Nephron progenitor cell (in vitro differentiated cells): ENCODE results near the gene ARSA.
"Not testable (repeated sequence)": the region's sequence is repeated elsewhere in the genome, so short reads cannot be mapped to it uniquely, and the experiment has no call there.

ENCODE experiments used
- DNase-seq: peaks from one replicate; pipeline ENCODE4 v3.0.0; 2021
- H3K27ac Mint-ChIP-seq: 2 replicates; pipeline ENCODE4 v1.8.0; 2021; ENCODE audit warnings: mild to moderate bottlenecking, moderate library complexity, mixed read lengths
- H3K27me3 Mint-ChIP-seq: 2 replicates; pipeline ENCODE4 v1.8.0; 2021; ENCODE audit warnings: mild to moderate bottlenecking, low read depth, mixed read lengths; ENCODE audit not compliant: poor library complexity
- H3K36me3 Mint-ChIP-seq: 2 replicates; pipeline ENCODE4 v1.8.0; 2021; ENCODE audit warnings: low read depth, mixed read lengths
- H3K4me1 Mint-ChIP-seq: 2 replicates; pipeline ENCODE4 v1.8.0; 2021; ENCODE audit warnings: mixed read lengths
- H3K4me3 Mint-ChIP-seq: 2 replicates; pipeline ENCODE4 v1.8.0; 2021; ENCODE audit warnings: mild to moderate bottlenecking, moderate library complexity, mixed read lengths
- H3K9me3 Mint-ChIP-seq: 2 replicates; pipeline ENCODE4 v1.8.0; 2021; ENCODE audit warnings: mild to moderate bottlenecking, moderate library complexity, mixed read lengths
- TF ChIP-seq, protein P1 (sequence below): fragments of 200-600 bp; sonication (generic); IDR thresholded peaks from 2 replicates; pipeline ENCODE4 v1.5.0; 2021; ENCODE audit warnings: antibody characterized with exemption

ARSA gene

DNA sequence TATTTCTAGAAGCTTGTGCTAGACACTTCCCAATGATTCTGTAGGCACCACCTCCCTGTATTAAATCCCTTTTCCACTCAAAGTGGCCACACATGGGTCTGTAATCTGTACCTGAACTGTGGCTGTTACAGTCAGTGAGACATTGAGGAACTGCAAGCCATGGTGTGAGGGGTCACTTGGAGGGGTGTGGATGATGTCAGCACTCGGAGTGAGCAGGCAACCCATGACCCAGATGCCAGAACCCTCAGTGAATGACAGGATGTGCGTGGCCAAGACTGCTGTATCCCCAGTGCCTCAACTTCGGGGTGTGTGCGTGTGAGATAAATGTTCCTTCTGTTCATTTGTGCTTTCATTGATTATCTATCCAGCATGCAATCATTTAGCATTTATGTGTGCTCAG is 30.0 kb upstream of the ARSA start:
- TF ChIP-seq, protein P1, sequence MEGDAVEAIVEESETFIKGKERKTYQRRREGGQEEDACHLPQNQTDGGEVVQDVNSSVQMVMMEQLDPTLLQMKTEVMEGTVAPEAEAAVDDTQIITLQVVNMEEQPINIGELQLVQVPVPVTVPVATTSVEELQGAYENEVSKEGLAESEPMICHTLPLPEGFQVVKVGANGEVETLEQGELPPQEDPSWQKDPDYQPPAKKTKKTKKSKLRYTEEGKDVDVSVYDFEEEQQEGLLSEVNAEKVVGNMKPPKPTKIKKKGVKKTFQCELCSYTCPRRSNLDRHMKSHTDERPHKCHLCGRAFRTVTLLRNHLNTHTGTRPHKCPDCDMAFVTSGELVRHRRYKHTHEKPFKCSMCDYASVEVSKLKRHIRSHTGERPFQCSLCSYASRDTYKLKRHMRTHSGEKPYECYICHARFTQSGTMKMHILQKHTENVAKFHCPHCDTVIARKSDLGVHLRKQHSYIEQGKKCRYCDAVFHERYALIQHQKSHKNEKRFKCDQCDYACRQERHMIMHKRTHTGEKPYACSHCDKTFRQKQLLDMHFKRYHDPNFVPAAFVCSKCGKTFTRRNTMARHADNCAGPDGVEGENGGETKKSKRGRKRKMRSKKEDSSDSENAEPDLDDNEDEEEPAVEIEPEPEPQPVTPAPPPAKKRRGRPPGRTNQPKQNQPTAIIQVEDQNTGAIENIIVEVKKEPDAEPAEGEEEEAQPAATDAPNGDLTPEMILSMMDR: no peak
- Mint-ChIP-seq H3K27ac (no peak overlapping the region), H3K9me3 (peaks cover 35% of the 10 kb centered on the region), H3K4me3 (no peak overlapping the region), H3K4me1 (peaks cover 18% of the 10 kb centered on the region), H3K36me3 (peaks cover 7% of the 10 kb centered on the region), H3K27me3 (peaks cover 10% of the 10 kb centered on the region)
- DNase-seq: no peak

DNA sequence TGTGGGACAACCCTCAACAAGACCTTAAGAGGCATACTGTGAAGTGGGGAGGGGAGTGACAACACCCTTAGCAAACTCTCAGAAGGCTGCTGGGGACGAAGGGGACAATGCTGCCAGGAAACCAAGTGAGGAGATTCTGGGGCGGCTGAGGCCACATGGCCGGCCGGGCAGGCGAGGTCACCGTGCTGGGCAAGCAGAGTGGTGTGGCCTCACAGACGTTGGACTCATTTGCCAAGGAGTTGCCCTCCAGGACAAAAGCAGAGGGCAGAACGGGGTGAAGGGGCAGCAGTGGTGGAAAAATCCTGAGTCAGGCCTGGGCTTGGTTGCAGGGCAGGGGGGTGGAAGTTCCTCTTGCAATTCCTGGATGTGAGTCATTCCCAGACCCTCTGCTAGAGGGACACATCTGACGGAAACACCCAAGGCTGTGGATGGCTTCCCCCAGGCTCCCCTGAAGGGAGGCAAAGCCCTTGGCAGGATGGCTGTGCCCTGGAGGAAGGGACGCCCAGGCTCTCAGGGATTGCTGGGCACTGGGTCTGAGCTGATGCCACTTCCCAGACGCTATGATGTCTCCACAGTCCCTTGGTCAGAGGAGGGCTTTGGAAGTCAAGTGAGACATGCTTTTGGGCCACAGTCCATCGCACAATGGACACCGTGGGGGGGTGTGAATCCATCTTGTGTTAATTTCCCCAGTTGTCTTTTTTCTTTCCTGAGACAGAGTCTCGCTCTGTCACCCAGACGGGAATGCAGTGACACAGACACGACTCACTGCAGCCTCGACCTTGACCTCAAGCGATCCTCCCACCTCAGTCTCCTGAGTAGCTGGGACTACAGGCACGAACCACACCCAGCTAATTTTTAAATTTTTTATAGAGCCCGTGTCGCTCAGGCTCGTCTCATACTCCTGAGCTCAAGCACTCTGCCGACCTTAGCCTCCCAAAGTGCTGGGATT is 28.4 kb upstream of the ARSA start:
- TF ChIP-seq, protein P1: no peak
- Mint-ChIP-seq H3K27me3 (peaks cover 13% of the 10 kb centered on the region), H3K27ac (peak overlapping the region; percentile 16), H3K4me1 (peaks cover 18% of the 10 kb centered on the region), H3K4me3 (no peak overlapping the region), H3K9me3 (peaks cover 43% of the 10 kb centered on the region), H3K36me3 (peaks cover 8% of the 10 kb centered on the region)
- no peak for DNase-seq

DNA sequence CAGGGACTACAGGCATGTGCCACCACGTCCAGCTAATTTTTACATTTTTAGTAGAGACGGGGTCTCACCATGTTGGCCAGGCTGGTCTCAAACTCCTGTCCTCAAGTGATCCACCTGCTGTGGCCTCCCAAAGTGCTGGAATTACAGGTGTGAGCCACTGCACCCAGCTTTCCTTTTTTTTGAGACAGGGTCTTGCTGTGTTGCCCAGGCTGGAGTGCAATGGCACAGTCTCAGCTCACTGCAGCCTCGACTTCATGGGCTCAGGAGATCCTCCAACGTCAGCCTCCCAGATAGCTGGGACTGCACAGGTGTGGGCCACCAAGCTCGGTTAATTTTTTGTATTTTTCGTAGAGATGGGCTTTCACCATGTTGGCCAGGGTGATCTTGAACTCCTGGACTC is 26.7 kb upstream of the ARSA start:
- H3K9me3 Mint-ChIP-seq: peaks cover 47% of the 10 kb centered on the region
- DNase-seq, H3K4me3 Mint-ChIP-seq, H3K36me3 Mint-ChIP-seq, H3K27ac Mint-ChIP-seq: not testable (repeated sequence)
- peaks cover 18% of the 10 kb centered on the region for H3K4me1 Mint-ChIP-seq
- H3K27me3 Mint-ChIP-seq: peaks cover 13% of the 10 kb centered on the region

DNA sequence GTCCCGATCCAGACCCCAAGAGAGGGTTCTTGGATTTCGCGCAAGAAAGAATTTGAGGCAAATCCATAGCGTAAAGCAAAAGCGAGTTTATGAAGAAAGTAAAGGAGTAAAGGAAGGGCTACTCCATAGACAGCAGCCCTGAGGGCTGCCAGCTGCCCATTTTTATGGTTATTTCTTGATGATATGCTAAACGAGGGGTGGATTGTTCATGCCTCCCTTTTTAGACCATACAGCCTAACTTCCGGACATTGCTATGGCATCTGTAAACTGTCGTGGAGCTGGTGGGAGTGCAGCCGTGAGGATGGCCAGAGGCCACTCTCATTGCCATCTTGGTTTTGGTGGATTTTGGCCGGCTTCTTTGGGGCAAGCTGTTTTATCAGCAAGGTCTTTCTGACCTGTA is 25.3 kb upstream of the ARSA start:
- DNase-seq: no peak
- peaks cover 56% of the 10 kb centered on the region for H3K9me3 Mint-ChIP-seq
- peaks cover 11% of the 10 kb centered on the region for H3K36me3 Mint-ChIP-seq
- no peak overlapping the region for H3K4me3 Mint-ChIP-seq
- peaks cover 13% of the 10 kb centered on the region for H3K27me3 Mint-ChIP-seq
- TF ChIP-seq, protein P1: no peak
- no peak overlapping the region for H3K27ac Mint-ChIP-seq
- H3K4me1 Mint-ChIP-seq: peaks cover 18% of the 10 kb centered on the region

DNA sequence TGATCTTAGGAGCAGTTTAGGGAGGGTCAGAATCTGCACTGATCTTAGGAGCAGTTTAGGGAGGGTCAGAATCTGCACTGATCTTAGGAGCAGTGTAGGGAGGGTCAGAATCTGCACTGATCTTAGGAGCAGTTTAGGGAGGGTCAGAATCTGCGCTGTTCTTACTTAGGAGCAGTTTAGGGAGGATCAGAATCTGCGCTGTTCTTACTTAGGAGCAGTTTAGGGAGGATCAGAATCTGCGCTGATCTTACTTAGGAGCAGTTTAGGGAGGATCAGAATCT is 15.8 kb upstream of the ARSA start:
- H3K27ac Mint-ChIP-seq, H3K4me3 Mint-ChIP-seq, DNase-seq, H3K27me3 Mint-ChIP-seq, H3K36me3 Mint-ChIP-seq: not testable (repeated sequence)
- Mint-ChIP-seq H3K4me1 (peaks cover 33% of the 10 kb centered on the region), H3K9me3 (peaks cover 28% of the 10 kb centered on the region)

DNA sequence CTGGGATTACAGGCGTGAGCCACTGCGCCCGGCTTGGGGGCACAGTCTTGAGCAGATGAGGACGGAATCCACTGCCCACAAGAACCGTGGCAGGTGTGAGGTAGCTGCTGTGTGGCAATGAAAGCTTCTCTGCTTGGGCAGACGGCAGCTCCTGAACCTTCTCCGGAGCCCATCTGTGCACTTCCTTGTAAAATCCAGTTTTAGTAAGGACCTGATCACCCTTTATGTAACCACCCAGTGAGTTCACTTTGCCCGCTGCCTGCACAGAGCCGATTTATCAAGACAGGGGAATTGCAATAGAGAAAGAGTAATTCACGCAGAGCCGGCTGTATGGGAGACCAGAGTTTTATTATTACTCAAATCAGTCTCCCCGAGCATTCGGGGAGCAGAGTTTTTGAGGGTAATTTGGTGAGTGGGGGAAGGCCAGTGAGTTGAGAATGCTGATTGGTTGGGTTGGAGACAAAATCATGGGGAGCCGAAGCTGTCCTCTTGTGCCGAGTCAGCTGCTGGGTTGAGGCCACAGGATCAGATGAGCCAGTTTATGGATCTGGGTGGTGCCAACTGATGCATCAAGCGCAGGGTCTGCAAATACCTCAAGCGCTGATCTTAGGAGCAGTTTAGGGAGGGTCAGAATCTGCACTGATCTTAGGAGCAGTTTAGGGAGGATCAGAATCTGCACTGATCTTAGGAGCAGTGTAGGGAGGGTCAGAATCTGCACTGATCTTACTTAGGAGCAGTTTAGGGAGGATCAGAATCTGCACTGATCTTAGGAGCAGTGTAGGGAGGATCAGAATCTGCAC is 15.3 kb upstream of the ARSA start:
- H3K27me3 Mint-ChIP-seq, DNase-seq, H3K36me3 Mint-ChIP-seq, H3K27ac Mint-ChIP-seq, H3K4me3 Mint-ChIP-seq: not testable (repeated sequence)
- Mint-ChIP-seq H3K4me1 (peaks cover 33% of the 10 kb centered on the region), H3K9me3 (peaks cover 23% of the 10 kb centered on the region)

DNA sequence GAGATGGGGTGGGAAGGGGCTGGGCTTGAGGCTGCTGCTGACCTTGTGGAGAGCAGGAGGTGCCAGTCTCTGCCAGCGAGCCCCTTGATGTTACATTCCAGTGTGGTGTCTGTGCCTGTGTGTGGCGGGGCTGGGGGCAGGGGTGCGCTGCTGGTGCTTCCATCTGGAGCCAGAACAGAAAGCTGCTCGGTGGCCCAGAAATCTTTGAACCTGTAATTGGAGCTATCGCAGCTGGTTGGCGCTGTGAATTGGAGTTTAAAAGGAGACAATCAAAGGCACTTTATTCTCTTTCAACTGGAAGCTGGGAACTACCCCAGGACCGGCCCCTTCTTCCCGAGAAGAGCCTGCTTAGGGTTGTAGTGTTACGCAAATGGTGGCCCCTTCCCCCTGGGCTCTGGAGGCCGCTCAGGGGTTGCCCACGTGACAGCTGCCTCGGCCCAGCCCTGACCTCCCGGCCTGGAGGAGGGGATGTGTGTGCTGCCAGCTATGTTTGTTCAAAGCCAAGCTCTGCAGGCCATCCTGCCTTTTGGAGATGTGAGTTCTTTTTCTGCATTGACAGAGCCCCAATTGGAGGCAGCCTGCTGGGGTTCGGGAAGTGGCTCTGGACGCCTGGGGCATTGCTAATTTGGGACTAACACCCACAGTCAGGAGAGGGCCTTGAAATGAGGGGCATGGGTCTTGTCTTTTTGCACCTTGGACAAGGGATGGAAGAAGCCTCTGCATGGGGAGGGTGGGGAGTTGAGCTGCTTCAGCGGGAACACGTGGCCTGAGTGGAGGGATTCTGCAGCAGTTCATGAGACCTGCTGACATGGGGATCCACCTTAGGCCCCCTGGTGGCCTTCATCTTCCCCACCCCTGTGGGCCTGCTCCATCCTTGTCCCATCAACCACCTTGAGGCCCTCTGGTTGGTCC is 14.0 kb upstream of the ARSA start:
- peak; percentile 53 for DNase-seq
- peak overlapping the region; percentile 70 for H3K4me3 Mint-ChIP-seq
- peaks cover 33% of the 10 kb centered on the region for H3K4me1 Mint-ChIP-seq
- H3K36me3 Mint-ChIP-seq: no peaks in the 10 kb centered on the region
- peaks cover 5% of the 10 kb centered on the region for H3K27me3 Mint-ChIP-seq
- TF ChIP-seq, protein P1: no peak
- peaks cover 14% of the 10 kb centered on the region for H3K9me3 Mint-ChIP-seq
- H3K27ac Mint-ChIP-seq: peak overlapping the region; percentile 96
